ENCODE results near the gene PHYKPL. TPM values are rescaled to one million over a fixed set of nuclear protein-coding genes. Genes with fewer than 3 reads are reported as not detected.

The PHYKPL gene
- total and polyA plus RNA-seq, 11 donors: 21.3 to 56.2 (median 38.6) TPM

- Histone ChIP-seq H3K9me3 (no peaks in the 10 kb centered on the region), H3K27ac (no peak overlapping the region), H3K36me3 (peaks cover 7 to 100% (median 92%) of the 10 kb centered on the region in 9 donors), H3K4me3 (no peak overlapping the region), H3K4me1 (peaks cover 0 to 40% (median 3%) of the 10 kb centered on the region in 12 donors), H3K27me3 (no peaks in the 10 kb centered on the region)
- DNase-seq (peak in 1 of 5 donors; percentile 15), ATAC-seq (peak in 1 of 4 donors; percentile 5)
- intact Hi-C loops (cut with DNase I): no loop called here
- WGBS, 4 donors: 63 to 79% (median 69%) methylated on average over 4 of the region's 4 CpGs
- no peak for TF ChIP-seq CTCF (IDR thresholded peaks at IDR 0.05)
- TF ChIP-seq POLR2A (IDR thresholded peaks at IDR 0.05): no peak
Measured at GRCh38 chr5:178213003-178213461, 19.6 kb downstream of the PHYKPL start.

- TF ChIP-seq POLR2A (IDR thresholded peaks at IDR 0.05): no peak
- TF ChIP-seq CTCF (IDR thresholded peaks at IDR 0.05): no peak
- Histone ChIP-seq H3K27me3 (no peaks in the 10 kb centered on the region), H3K27ac (no peak overlapping the region), H3K9me3 (no peaks in the 10 kb centered on the region), H3K4me3 (no peak overlapping the region), H3K4me1 (peaks cover 0 to 46% (median 6%) of the 10 kb centered on the region in 12 donors), H3K36me3 (peaks cover 7 to 100% (median 98%) of the 10 kb centered on the region in 9 donors)
- DNase-seq: no peak
- ATAC-seq: no peak
- WGBS, 4 donors: 84 to 91% (median 87%) methylated on average over 2 to 3 of the region's 3 CpGs
- intact Hi-C loops (cut with DNase I): no loop called here
Measured at GRCh38 chr5:178212241-178213002, 20.2 kb downstream of the PHYKPL start.

GRCh38 chr5:178211095-178212048 lies 21.2 kb downstream of the PHYKPL start:
- Histone ChIP-seq H3K36me3 (peaks cover 7 to 100% (median 99%) of the 10 kb centered on the region in 9 donors), H3K4me3 (no peak overlapping the region), H3K27me3 (no peaks in the 10 kb centered on the region), H3K4me1 (peaks cover under 1 to 50% (median 16%) of the 10 kb centered on the region in 12 donors), H3K9me3 (no peaks in the 10 kb centered on the region), H3K27ac (no peak overlapping the region)
- intact Hi-C loops (cut with DNase I): no loop called here
- 69 to 77% (median 73%) methylated on average over 8 of the region's 8 CpGs for WGBS, 4 donors
- no peak for DNase-seq
- no peak for ATAC-seq
- TF ChIP-seq CTCF (IDR thresholded peaks at IDR 0.05) (no peak), POLR2A (IDR thresholded peaks at IDR 0.05) (no peak)

- no peak for TF ChIP-seq CTCF (IDR thresholded peaks at IDR 0.05)
- no peak for TF ChIP-seq POLR2A (IDR thresholded peaks at IDR 0.05)
- ATAC-seq (no peak), DNase-seq (peak in 1 of 5 donors; percentile 8)
- H3K36me3 ChIP-seq: peaks cover 7 to 100% (median 96%) of the 10 kb centered on the region in 9 donors
- H3K27ac ChIP-seq: no peak overlapping the region
- 89 to 94% (median 93%) methylated on average over 5 of the region's 5 CpGs for WGBS, 4 donors
- H3K4me1 ChIP-seq: peaks cover 7 to 50% (median 23%) of the 10 kb centered on the region in 12 donors
- H3K9me3 ChIP-seq: no peaks in the 10 kb centered on the region
- no peaks in the 10 kb centered on the region for H3K27me3 ChIP-seq
- intact Hi-C loops (cut with DNase I): no loop called here
- no peak overlapping the region for H3K4me3 ChIP-seq
Measured at GRCh38 chr5:178210686-178211085, 21.9 kb downstream of the PHYKPL start.
